AG10803 (cell line): ENCODE results near the gene CLDN6.

Experiments
- DNase-seq: peaks from one replicate; pipeline ENCODE4 v3.0.0; 2010; ENCODE audit warnings: low read depth
- H3K4me3 ChIP-seq: 2 replicates; pipeline ENCODE4 v1.5.1; 2011; ENCODE audit warnings: mild to moderate bottlenecking, low read length, control low read depth
- CTCF ChIP-seq: conservative IDR thresholded peaks from 2 replicates; pipeline ENCODE4 v1.5.1; 2011; ENCODE audit warnings: mild to moderate bottlenecking, low read length, control low read depth, inconsistent platforms

CLDN6 gene

GRCh38 chr16:3038256-3038655 is 20.3 kb upstream of the CLDN6 start:
- H3K4me3 ChIP-seq = no peak overlapping the region
- TF ChIP-seq CTCF = no peak
- no peak for DNase-seq

GRCh38 chr16:3036726-3037315 is 18.8 kb upstream of the CLDN6 start, which contains the start of gene BICDL2:
TSS of gene BICDL2 (minus strand) at chr16:3036944. CDS start at chr16:3035496, 1,448 bp downstream.
- TF ChIP-seq CTCF = no peak
- no peak for DNase-seq
- H3K4me3 ChIP-seq = no peak within 1 kb of the TSS

- no peak overlapping the region for H3K4me3 ChIP-seq
- DNase-seq = no peak
- TF ChIP-seq CTCF = no peak
Measured at GRCh38 chr16:3035972-3036725, 18.2 kb upstream of the CLDN6 start.

GRCh38 chr16:3035289-3035971 is 17.4 kb upstream of the CLDN6 start:
- DNase-seq = no peak
- no peak for TF ChIP-seq CTCF
- no peak overlapping the region for H3K4me3 ChIP-seq

- H3K4me3 ChIP-seq = no peak overlapping the region
- TF ChIP-seq CTCF = no peak
- DNase-seq = no peak
Measured at GRCh38 chr16:3032624-3033023, 14.6 kb upstream of the CLDN6 start.

- DNase-seq = no peak
- H3K4me3 ChIP-seq = no peak overlapping the region
- no peak for TF ChIP-seq CTCF
Measured at GRCh38 chr16:3030222-3031212, 12.5 kb upstream of the CLDN6 start.
